Brain microvascular endothelial cell (primary cell): Measurements from ENCODE around the gene GPR65.

Experiments
- DNase-seq: peaks from one replicate; pipeline ENCODE4 v3.0.0-alpha.2; 2020
- H3K27ac ChIP-seq: fragments of 250-450 bp; sonication (Bioruptor Pico); 2 replicates; pipeline ENCODE4 v1.5.1; 2020; ENCODE audit warnings: mild to moderate bottlenecking, moderate library complexity
- H3K27me3 ChIP-seq: fragments of 250-450 bp; sonication (Bioruptor Pico); replicated peaks from 2 replicates; pipeline ENCODE4 v1.5.1; 2020; ENCODE audit warnings: mild to moderate bottlenecking
- H3K36me3 ChIP-seq: fragments of 250-450 bp; sonication (Bioruptor Pico); replicated peaks from 2 replicates; pipeline ENCODE4 v1.5.1; 2020; ENCODE audit warnings: mild to moderate bottlenecking
- H3K4me3 ChIP-seq: 2 replicates; pipeline ENCODE4 v1.5.1; 2011; ENCODE audit warnings: low read depth, mild to moderate bottlenecking, control low read depth, low read length, moderate library complexity
- in situ Hi-C: cut with HindIII; loops from 2 replicates; pipeline ENCODE4 v1.10.0; 2017; ENCODE audit warnings: low sequenced_read_pairs, low pct_ligation_motif_present
- TF ChIP-seq, protein P1 (sequence below): IDR thresholded peaks from 2 replicates; pipeline ENCODE4 v1.5.1; 2011; ENCODE audit warnings: low read depth, mild to moderate bottlenecking, moderate library complexity, low read length, control low read depth, inconsistent platforms; ENCODE audit errors: missing control alignments

Gene GPR65, protein sequence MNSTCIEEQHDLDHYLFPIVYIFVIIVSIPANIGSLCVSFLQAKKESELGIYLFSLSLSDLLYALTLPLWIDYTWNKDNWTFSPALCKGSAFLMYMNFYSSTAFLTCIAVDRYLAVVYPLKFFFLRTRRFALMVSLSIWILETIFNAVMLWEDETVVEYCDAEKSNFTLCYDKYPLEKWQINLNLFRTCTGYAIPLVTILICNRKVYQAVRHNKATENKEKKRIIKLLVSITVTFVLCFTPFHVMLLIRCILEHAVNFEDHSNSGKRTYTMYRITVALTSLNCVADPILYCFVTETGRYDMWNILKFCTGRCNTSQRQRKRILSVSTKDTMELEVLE

DNA sequence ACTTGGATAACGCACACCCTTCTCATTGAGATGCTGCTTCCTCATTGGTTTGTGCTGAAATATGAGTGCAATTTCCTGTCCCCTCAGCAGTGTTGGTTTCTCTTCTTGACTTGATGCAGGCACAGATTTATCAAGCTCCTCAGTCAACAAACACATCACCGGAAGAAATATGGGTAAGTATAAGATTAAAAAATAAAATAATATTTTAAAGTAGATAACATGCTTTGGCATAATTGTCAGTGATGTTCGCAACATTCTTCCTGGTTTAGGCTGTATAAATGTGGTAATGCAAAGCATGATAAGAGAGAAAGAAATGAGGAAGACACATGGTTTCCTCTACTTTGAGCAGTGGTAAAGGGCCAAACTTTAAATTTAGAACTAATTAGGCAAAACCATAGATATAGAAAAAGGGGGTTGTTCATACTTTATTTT is at the start of gene GPR65:
GPR65 (plus strand) TSS at position 86 of the 432 bp plus-strand sequence. CDS start 5,713 bp downstream, outside the sequence.
- in situ Hi-C loops, result no loop called here
- Histone ChIP-seq H3K4me3 (no peak within 1 kb of the TSS), H3K27me3 (no peaks in the 10 kb centered on the region), H3K36me3 (no peaks in the 10 kb centered on the region), H3K27ac (no peak within 1 kb of the TSS)
- TF ChIP-seq, protein P1, sequence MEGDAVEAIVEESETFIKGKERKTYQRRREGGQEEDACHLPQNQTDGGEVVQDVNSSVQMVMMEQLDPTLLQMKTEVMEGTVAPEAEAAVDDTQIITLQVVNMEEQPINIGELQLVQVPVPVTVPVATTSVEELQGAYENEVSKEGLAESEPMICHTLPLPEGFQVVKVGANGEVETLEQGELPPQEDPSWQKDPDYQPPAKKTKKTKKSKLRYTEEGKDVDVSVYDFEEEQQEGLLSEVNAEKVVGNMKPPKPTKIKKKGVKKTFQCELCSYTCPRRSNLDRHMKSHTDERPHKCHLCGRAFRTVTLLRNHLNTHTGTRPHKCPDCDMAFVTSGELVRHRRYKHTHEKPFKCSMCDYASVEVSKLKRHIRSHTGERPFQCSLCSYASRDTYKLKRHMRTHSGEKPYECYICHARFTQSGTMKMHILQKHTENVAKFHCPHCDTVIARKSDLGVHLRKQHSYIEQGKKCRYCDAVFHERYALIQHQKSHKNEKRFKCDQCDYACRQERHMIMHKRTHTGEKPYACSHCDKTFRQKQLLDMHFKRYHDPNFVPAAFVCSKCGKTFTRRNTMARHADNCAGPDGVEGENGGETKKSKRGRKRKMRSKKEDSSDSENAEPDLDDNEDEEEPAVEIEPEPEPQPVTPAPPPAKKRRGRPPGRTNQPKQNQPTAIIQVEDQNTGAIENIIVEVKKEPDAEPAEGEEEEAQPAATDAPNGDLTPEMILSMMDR, result no peak
- DNase-seq, result no peak

- Histone ChIP-seq H3K27me3 (no peaks in the 10 kb centered on the region), H3K27ac (no peak overlapping the region), H3K4me3 (no peak overlapping the region), H3K36me3 (no peaks in the 10 kb centered on the region)
- in situ Hi-C loops, result no loop called here
- no peak for DNase-seq
- TF ChIP-seq, protein P1, result no peak
These were observed 49.4 kb upstream of the GPR65 start for GRCh38 chr14:87955501-87955900.

GRCh38 chr14:87960013-87960787 is 44.7 kb upstream of the GPR65 start:
- in situ Hi-C loops, result no loop called here
- H3K27ac ChIP-seq, result no peak overlapping the region
- no peak for DNase-seq

GRCh38 chr14:87961246-87961645 is 43.7 kb upstream of the GPR65 start:
- no peak for DNase-seq
- Histone ChIP-seq H3K4me3 (no peak overlapping the region), H3K36me3 (no peaks in the 10 kb centered on the region), H3K27ac (no peak overlapping the region), H3K27me3 (no peaks in the 10 kb centered on the region)
- in situ Hi-C loops, result no loop called here
- TF ChIP-seq, protein P1, result no peak

More at GRCh38 chr14:87960013-87960787, 44.7 kb upstream of the GPR65 start:
- H3K27me3 ChIP-seq, result no peaks in the 10 kb centered on the region
- TF ChIP-seq, protein P1, result no peak
- no peak overlapping the region for H3K4me3 ChIP-seq
- H3K36me3 ChIP-seq, result no peaks in the 10 kb centered on the region

GRCh38 chr14:87966816-87967215 is 38.1 kb upstream of the GPR65 start:
- Histone ChIP-seq H3K36me3 (no peaks in the 10 kb centered on the region), H3K27me3 (no peaks in the 10 kb centered on the region), H3K27ac (no peak overlapping the region), H3K4me3 (no peak overlapping the region)
- no peak for DNase-seq
- in situ Hi-C loops, result no loop called here
- TF ChIP-seq, protein P1, result no peak
